Measurements from ENCODE around the gene SPATA18. TPM values are rescaled to one million over a fixed set of nuclear protein-coding genes. Genes with fewer than 3 reads are reported as not detected.

The SPATA18 gene
- total and polyA plus RNA-seq, 2 of the 8 experiments (the other 6 are each of a cell fraction or from before 2014, with no cell fraction given): 1.4 to 2.4 TPM

DNA sequence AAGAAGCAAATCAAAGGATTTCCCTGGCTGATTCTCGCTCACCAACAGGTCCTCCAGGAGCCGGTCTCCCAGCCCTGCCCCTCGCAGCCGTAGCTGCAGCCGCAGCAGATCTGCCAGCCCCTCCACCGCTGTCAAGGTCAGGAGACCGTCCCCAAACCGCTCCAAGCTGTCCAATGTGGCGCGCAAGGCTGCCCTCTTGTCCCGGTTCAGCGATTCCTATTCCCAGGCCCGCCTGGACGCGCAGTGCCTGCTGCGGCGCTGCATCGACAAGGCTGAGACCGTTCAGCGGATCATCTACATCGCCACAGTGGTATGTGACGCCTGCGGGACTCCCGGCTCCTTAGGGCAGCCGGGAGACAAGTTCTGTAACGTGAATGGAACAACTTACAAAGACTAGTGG lies 25.6 kb downstream of the SPATA18 start (continued):
- no peak for TF ChIP-seq EGR1 (IDR thresholded peaks at IDR 0.05; ENCODE audit: borderline replicate concordance, low read depth, low read length)
- TF ChIP-seq GTF2F1 (IDR thresholded peaks at IDR 0.05; ENCODE audit: borderline replicate concordance, low read depth, low read length): no peak
- TF ChIP-seq SUZ12 (IDR thresholded peaks at IDR 0.05; ENCODE audit: low read length): no peak
- TF ChIP-seq CHD1 (IDR thresholded peaks at IDR 0.05; ENCODE audit: low read depth, low read length): no peak
- peak; percentile 25 for TF ChIP-seq CTBP2 (IDR thresholded peaks at IDR 0.05; ENCODE audit: borderline replicate concordance, insufficient read depth, insufficient read length, low read length)
- TF ChIP-seq, protein P1, sequence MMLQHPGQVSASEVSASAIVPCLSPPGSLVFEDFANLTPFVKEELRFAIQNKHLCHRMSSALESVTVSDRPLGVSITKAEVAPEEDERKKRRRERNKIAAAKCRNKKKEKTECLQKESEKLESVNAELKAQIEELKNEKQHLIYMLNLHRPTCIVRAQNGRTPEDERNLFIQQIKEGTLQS (IDR thresholded peaks at IDR 0.05; ENCODE audit: insufficient read depth, low read depth, low read length): no peak
- TF ChIP-seq SIN3A (conservative IDR thresholded peaks at IDR 0.05 in 1 of 2, IDR thresholded peaks at IDR 0.05 in 1 of 2; ENCODE audit: low read depth in 1 of 2, low read length in 2 of 2): no peak
- peak; percentile 74 for TF ChIP-seq KDM4A (IDR thresholded peaks at IDR 0.05; ENCODE audit: low read depth, low read length, severe bottlenecking)
- peak; percentile 44; the same call in 1 of the 2 replicates for TF ChIP-seq TBP (IDR thresholded peaks at IDR 0.05; ENCODE audit: low read depth, low read length)
- no peak for TF ChIP-seq FOSL1 (IDR thresholded peaks at IDR 0.05; ENCODE audit: insufficient read depth, low read depth, low read length)

Measured in H1 (cell line).